Measurements from ENCODE around the gene KLC3. TPM values are rescaled to one million over a fixed set of nuclear protein-coding genes. Genes with fewer than 3 reads are reported as not detected.

The KLC3 gene
- total RNA-seq, 1 donor from 2014 or later = not detected

DNA sequence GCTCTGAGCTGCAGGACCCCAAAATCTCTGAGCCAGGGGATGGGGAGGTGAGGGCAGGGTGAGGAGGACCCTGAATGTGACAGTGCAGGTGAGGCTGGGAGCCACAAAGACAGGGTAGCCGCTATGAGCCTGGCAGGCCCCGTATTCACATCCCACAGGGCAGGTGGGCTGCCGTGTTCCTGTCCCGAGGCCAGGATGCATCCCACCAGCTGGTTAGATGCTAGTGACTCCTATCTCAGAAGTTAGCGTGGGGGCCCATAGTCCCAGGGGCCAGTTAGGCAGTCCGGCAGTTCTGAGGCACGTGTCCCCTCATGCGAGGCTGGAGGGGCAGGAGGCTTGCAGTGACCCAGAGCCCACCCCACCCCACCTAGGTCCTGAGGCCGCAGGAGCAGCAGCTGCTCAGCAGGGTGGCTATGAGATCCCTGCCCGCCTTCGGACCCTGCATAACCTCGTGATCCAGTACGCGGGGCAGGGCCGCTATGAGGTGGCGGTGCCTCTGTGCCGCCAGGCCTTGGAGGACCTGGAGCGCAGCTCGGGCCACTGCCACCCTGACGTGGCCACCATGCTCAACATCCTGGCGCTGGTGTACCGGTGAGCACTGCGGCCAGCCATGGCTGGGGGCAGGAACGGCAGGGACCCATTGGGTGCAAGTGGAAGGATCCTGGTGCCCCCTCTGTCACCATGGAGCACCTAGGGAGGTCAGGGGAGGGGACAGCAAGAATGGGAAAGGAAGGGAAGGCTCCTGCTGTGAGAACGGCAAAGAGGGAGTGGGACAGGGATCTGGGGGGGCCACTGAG, 7.2 kb downstream of the KLC3 start:
- DNase-seq (ENCODE audit: extremely low read depth, low read depth, low spot score) = no peak

DNA sequence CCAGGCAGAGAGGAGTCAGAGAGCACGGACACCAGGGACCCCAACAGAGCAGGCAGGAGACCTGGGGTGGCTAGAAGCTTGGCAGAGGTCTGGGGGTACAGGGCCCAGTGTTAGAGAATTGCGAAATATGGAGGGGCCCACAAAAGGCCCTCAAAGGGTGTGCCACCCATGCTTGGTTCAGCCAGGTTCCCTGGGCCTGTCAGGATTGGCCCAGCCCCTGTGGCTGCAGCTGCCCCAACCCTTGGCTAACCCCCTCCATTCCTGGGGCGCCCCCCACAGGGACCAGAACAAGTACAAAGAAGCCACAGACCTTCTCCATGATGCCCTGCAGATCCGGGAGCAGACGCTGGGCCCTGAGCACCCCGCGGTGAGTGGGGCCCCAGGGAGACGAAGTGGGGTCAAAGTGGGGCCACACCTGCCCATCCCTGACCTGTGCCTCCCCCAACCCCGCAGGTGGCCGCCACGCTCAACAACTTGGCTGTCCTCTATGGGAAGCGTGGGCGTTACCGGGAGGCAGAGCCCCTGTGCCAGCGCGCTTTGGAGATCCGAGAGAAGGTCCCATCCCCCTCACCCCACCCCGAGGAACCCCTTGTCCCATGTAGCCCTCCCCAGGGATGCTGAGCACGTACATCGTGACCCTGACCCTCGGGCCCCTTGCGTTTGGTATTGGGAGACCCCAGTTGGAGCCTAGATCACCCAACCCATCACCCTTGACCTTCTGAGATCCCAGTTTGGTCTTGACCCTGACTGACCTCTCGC, 8.0 kb downstream of the KLC3 start:
- DNase-seq (ENCODE audit: extremely low read depth, low read depth, low spot score) = no peak

DNA sequence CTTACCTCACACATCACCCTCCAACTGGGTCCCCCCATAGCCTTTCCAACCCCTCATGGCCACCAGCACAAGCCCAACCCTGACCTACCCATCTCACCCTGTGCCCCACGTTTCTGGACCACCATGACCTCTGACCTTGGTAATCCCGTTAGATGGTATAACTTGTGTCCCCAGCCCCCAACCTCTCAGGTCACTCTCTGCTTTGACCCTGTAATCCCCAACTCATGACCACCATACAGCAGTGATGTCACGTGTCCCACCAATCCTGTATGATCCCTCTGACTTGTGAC, 8.5 kb downstream of the KLC3 start:
- DNase-seq (ENCODE audit: extremely low read depth, low read depth, low spot score) = no peak

DNA sequence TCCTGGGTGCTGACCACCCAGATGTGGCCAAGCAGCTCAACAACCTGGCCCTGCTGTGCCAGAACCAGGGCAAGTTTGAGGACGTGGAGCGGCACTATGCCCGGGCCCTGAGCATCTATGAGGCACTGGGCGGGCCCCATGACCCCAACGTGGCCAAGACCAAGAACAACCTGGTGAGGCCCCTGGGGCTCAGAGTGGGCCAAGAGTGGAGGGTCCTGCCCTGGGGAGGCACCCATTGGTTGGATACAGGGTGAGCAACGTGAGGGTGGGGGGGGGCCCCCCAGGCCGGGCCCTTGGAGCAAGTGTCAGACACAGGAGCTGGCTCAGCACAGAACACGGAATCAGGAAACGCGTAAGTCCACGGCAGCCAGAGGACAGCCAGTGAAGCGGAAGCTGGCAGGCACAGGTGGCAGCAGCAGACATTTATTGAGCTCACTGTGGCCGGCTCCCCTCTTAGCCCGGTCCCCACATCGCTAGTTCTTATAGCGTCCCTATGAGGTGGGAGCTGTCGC, 8.9 kb downstream of the KLC3 start:
- DNase-seq (ENCODE audit: extremely low read depth, low read depth, low spot score) = no peak

DNA sequence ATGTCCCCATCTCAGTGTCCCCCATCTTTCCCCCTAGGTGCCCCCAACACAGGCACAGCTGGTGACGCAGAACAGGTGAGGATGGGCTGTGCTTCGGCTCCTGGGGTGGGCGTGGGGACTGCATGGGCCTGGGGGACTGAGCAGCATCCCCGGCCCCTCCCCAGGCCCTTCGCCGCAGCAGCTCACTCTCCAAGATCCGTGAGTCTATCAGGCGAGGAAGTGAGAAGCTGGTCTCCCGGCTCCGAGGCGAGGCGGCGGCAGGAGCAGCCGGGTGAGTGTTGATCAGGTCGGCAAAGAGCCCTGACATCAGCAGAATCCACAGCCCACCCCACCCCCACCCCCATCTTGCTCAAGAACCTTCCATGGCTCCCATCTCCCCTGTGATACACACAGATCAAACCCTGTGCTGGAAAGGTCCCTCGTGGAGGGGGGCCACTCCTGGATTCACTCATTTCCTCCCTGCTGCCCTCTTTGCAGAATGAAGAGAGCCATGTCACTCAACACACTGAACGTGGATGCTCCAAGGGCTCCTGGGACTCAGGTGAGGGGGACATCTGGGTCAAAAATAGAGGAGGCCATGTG, 10.0 kb downstream of the KLC3 start:
- DNase-seq (ENCODE audit: extremely low read depth, low read depth, low spot score) = no peak

DNA sequence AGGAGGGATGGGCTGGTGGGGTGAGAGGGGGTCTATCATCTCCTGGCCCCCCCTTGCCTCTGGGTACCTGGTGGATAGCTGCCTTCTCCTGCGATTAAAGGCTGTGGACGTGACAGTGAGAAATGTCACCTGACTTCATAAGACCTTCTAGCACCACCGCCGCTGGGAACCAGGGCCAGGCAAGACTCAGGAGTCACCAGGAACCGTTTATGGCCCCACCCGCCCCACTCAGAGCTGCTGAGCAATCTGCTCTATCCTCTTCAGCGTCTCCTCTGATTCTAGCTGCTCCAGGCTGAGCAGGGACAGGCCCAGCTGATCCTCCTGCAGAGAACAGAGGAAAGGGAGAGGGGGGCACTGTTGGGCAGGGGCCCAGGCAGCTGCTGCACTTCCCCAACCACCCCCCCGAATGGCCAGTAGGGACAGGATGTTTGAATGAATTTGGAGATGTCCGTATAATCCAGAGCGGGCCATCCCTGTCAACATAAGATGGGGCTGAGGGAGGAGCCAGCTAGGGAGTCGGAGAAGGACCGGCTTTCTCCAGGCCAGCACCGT, 10.9 kb downstream of the KLC3 start:
- no peak for DNase-seq (ENCODE audit: extremely low read depth, low read depth, low spot score)

DNA sequence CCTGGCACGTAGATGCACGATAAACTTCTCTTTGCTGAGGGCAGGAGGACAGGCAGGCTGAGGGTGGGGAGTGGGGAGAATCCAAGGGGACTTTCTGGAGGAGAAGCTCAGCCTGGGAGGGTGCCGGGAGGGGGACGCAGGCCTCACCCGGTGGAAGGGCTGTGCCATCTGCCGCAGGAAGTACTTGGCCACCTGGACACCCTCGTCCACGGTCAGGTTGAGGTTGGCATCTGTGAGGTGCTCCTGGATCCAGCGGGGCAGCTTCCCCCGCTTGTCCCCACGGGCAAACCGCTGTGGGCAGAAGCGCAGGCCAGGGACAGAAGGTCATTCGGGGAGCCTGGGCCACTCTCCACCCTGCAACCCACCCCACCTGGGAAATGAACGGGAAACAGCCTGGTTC, 11.5 kb downstream of the KLC3 start:
- DNase-seq (ENCODE audit: extremely low read depth, low read depth, low spot score) = no peak

DNA sequence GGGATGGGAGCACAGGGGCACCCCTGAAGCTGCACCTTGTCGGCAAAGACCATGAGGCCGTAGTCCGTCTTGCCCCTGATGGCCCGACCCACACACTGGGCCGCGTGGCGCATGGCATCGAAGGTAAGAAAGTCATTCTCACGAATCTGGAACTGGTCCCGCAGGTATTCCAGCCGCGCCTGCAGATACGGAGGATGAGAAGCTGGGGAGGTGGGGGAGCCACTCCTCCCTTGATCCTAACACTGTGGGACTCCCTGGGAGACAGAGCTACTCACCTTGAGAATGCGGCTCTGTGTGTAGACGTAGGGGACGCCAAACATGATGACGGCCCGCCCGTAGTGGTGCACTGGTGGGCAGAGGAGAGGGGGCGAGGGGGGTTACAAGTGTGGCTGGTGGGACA, 11.9 kb downstream of the KLC3 start:
- DNase-seq (ENCODE audit: extremely low read depth, low read depth, low spot score) = no peak

DNA sequence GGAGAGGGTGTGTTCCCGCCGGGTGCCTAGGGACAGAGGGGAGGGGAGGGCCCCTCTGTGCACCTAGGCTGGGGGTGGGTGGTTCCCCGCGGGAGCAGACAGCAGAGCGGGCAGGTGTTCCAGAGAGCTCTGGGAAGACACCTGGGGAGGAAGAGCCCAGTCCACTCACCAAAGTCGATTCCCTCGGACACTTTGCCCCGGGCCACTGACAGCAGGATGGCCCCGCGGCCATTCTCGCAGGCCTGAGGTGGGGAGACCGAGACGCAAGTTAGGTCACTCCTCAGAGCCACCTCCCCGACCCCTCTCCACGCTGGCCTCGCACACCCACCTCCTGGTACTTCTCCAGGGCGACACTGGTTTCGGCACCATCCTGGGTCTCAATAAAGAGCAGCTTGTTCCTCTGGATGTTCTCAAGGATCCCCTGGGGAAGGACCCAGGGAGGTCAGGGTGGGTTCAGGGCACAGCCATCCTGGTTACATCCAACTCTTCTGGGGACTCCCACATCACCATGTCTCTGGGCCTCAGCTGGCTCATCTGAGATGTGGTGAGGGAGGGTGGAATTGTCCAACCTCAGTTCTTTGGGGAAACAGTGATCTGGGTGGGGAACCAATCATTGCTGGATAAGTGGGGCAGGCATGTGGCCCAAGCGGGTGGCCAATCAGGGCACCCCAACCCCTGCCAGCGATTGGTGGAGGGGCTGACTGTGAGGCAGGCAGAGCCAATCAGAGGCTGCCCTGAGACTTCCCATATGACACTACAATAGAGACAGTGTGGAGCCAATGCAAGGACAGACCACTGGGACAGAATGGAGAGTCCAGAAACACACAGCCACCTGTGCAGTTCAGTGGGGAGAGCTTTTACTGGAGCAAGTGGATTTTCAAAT, 12.6 kb downstream of the KLC3 start:
- DNase-seq (ENCODE audit: extremely low read depth, low read depth, low spot score) = no peak

DNA sequence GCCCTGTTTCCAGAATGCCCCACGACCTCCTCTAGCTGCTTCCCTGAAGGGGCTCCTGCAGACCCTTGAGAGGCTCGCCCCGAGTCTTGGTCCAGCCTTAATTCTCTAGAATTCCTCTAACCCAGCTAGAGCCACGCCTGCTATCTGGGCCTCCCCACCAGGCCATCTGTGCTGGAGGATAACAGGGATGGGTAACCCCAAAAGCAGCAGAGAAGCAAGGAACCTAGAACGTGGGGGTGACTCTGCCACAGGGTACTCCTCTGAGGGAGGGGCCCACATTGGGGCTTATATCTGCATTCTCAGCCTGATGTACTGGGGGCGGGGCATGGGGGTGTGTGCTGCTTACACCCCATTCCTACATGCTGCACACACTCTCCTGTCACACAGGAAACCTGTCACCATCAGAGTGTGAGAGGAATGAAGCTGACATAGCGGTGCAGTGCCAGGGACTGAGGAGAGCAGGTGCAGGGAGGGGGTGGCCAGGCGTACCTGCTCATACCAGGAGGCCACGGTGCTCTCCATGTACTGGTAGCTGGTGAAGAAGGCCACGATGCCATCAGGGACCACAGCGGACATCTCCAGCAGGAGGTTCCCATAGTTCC, 13.8 kb downstream of the KLC3 start:
- DNase-seq (ENCODE audit: extremely low read depth, low read depth, low spot score) = no peak

DNA sequence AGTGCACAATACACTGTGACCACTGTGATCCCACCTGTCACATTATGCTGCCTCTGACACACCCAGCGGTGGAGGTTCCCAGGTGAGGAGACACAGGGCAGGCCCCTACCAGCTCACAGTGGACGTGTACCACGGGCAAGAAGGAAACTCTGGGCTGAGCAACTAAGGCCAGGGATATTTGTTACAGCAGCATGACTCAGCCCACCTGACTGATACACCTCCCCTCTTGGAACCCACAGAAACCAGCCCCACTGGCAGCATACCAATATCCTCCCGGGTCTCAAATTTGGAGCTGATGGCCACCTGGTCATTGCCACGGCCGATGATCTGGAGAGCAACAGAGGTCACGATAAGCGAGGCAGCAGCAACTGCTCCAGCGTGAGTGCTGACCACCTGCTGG, 14.9 kb downstream of the KLC3 start:
- DNase-seq (ENCODE audit: extremely low read depth, low read depth, low spot score) = no peak

DNA sequence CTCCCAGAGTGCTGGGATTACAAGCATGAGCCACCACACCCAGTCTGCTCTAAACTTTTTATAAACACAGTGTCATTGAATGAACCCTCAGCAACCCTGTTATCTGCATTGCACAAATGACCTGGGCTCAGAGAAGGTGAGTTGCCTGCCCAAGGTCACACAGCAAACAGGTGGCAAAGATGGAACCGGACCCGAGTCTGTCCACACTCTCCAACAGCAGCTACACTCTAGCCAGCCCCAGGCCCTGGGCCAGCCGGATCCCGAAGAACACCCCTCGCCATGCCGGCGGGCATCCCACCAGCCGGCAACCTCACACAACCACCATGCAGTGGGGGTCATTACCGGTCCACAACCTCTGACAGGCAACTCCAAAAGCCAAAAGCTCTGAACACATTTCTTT, 15.4 kb downstream of the KLC3 start:
- DNase-seq (ENCODE audit: extremely low read depth, low read depth, low spot score) = no peak

DNA sequence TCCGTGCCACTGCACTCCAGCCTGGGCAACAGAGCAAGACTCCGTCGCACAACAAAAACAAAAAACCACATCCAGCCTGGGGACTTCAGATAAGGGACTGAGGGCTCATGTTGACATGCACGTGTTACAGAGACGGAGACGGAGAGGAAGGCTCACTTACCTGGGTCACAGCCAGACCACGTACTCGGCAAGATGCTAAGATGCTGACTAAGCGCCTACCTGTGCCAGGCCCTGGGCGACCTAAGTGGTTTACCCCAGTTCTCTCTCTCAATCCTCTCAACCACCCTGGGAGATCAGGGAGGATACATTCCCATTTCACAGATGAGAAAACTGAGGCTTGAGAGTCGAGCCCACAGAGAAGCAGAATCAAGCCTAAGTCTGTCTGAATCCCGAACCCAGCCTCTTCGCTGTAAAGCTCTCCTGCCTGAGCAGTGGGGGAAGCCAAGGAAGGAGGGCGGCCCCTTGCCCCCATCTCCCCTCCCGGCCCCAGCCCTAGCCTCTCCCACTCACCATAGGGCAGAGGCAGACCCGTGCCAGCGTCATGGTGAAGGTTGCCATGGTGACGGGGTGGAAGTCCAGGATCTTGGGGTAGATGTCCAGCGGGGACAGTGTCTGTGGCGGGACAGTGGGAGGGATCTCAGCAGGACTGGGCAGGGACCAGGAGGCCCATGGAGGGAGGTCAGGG, 16.4 kb downstream of the KLC3 start:
- no peak for DNase-seq (ENCODE audit: extremely low read depth, low read depth, low spot score)

DNA sequence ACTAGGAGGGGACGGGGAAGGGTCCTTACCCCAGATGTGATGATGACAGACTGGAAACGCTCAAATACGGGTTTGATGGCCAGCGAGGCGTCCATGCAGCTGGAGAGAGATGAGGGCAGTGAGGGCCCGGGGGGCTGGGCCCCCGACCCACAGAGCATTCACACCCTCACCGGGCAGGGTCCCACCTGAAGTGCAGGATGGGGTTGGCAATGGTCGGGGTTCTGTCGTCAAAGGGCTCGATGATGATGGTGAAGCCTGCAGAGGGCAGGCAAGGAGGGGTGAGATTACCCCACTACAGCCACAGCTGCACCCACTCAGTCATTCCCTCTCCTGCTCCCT, 16.9 kb downstream of the KLC3 start:
- DNase-seq (ENCODE audit: extremely low read depth, low read depth, low spot score) = no peak

DNA sequence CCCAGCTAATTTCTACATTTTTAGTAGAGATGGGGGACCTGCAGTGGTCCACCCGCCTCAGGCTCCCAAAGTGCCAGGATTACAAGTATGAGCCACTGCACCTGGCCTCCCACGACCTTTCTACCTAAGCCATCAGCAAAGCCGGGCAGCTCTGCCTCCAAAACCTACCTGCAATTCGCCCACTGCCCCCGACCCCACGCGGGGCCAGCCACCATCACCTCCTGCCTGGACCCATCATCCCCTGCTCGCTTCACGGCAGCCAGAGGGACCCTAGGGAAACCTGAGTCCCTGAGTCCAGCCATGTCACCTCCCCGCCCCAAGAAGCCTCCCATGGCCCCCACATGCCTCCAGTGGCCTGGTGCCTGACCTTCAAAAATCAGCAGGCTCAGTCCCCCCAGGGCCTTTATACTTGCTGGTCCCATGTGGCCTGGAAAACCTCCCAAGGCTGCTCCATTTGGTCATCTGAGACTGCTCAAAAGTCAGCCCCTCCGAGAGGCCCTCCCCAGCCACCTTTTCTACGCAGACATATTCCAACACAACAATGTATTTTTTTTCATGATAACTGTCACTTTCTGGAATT, 17.8 kb downstream of the KLC3 start:
- no peak for DNase-seq (ENCODE audit: extremely low read depth, low read depth, low spot score)

DNA sequence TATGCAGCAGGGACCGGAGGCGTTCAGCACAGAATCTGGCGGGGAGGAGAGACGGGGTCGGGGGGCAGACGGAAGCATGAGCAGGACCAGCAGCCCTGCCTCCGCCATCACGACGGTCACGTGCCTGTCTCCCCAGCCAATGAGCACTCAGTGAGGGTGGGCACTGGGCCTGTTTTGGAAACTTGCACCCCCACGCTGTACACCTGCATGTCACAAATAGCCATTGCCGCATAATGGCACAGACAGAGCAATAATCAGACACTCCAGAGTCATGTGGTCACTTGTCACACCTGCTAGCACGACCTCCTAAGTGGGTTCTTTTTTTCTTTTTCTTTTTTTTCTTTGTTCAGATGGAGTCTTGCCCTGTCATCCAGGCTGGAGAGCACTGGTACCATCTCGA, 21.1 kb downstream of the KLC3 start:
- no peak for DNase-seq (ENCODE audit: extremely low read depth, low read depth, low spot score)

DNA sequence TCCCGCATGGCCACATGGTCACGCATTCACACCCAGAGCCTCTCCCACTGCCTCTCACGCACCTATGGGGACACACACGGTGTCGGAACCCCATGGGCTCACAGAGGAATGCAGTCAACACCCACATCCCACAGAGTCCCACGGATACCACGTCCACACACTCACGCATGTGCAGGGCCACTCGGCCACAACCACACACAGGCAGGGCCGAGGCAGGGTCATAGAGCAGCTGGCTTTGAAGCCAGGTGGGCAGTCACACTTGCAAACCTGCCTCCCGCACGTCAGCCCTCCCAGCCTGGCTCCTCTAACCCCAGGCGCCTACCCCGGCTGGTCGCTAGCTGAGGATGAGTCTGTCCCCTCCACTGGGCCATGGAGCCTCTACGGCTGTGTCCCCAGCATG, 21.7 kb downstream of the KLC3 start:
- DNase-seq (ENCODE audit: extremely low read depth, low read depth, low spot score) = no peak

DNA sequence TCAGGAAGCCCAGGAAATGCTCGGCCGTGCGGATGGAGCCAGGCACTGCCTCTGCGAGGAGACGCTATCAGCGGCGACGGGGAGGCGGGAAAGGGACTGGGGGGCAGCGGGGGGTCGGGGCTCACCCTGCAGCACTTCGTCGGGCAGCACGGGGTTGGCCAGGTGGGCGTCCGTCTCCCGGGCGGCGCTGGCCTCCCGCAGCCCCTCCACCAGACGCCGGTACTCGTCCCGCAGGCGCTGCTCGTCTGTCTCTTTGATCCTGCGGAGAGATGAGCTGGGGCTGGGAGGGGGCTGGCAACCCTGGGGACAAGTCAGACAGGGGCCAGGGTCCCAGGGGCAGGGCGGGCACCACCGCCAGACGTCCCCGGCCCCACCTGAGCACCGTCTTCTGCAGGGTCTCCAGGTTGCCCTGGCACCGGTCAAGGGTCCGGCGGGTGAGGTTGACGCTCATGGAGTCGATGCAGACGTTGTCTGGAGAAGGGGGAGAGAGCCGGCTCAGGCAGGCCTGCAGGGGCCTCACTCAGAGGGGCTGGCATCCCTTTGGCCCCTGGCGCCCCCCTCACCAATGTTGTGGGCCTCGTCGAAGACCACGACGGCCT, 23.4 kb downstream of the KLC3 start:
- no peak for DNase-seq (ENCODE audit: extremely low read depth, low read depth, low spot score)

DNA sequence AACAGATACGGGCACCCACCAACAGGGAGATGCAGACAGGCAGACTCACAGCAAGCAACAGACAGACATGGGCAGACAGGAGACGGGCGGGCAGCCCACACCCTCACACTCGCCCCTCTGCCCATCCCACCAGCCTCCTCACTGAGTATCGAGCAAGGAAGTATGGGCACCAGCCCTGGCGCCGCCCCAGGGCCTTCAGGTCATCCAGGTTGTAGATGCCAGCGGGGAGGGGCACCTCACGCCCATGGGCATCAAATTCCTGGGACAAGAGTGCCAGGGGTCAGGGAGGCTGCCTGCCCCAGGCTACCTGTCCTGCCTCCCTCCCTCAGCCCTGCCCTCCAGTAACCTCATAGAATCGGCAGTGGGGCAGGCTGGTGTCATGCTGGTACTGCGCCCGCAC, 24.1 kb downstream of the KLC3 start:
- no peak for DNase-seq (ENCODE audit: extremely low read depth, low read depth, low spot score)

Data from glomerular endothelial cell (primary cell).